Measurements from ENCODE around the gene PLTP.

Gene PLTP

DNA sequence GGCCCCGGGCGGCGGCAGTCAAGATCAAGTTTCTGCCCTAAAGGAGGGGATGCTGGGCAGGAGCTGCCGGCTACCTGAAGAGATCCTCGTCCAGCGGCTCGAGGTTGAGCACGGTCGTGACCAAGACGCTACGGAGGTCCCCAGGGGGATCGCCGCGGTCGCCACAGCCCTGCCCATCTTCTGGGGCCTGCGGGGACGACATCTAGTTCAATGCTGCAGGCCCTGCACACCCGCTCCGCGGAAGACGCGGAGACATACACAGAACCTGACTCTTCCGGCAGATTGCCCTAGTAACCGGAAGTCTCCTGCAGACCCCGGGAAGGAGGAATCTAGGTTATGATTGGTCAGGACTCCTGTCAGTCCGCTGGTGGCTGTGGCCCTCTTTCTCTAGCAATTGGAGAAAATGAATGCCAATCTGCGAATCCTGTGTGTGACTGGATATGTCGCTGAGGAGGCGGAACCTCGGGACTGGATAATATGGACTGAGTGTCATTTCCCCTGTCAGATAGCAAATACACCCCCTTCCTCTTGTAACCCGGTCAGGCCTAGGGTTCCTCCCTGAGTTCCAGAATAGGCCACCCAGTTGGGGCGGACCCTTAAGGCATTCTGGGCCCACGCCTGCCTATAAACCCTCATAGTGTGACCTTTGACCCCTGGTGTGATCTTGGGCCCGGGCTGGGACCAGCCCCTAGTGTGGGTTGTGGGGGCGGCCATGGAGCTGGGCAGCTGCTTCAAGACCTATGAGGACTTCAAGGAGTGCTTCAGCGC is 54.7 kb downstream of the PLTP start, which contains the start of the genes ACOT8 and ZSWIM3 (continued):
- TF ChIP-seq, protein P1, sequence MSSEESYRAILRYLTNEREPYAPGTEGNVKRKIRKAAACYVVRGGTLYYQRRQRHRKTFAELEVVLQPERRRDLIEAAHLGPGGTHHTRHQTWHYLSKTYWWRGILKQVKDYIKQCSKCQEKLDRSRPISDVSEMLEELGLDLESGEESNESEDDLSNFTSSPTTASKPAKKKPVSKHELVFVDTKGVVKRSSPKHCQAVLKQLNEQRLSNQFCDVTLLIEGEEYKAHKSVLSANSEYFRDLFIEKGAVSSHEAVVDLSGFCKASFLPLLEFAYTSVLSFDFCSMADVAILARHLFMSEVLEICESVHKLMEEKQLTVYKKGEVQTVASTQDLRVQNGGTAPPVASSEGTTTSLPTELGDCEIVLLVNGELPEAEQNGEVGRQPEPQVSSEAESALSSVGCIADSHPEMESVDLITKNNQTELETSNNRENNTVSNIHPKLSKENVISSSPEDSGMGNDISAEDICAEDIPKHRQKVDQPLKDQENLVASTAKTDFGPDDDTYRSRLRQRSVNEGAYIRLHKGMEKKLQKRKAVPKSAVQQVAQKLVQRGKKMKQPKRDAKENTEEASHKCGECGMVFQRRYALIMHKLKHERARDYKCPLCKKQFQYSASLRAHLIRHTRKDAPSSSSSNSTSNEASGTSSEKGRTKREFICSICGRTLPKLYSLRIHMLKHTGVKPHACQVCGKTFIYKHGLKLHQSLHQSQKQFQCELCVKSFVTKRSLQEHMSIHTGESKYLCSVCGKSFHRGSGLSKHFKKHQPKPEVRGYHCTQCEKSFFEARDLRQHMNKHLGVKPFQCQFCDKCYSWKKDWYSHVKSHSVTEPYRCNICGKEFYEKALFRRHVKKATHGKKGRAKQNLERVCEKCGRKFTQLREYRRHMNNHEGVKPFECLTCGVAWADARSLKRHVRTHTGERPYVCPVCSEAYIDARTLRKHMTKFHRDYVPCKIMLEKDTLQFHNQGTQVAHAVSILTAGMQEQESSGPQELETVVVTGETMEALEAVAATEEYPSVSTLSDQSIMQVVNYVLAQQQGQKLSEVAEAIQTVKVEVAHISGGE (tag by site-specific recombination; conservative IDR thresholded peaks at IDR 0.05; ENCODE audit: low read depth): peak; percentile 94
- TF ChIP-seq ZSCAN23 (tag by site-specific recombination; IDR thresholded peaks at IDR 0.05): 0 out of 2 replicates have a peak, but pooled peaks have one; percentile 26
- TF ChIP-seq GFI1B (tag by site-specific recombination; IDR thresholded peaks at IDR 0.05): no peak
- TF ChIP-seq ZNF433 (tag by site-specific recombination; IDR thresholded peaks at IDR 0.05; ENCODE audit: low read depth): no peak
- TF ChIP-seq ZNF785 (tag by site-specific recombination; IDR thresholded peaks at IDR 0.05): no peak
- TF ChIP-seq ZNF596 (tag by site-specific recombination; IDR thresholded peaks at IDR 0.05): no peak
- no peak for TF ChIP-seq ZNF701 (tag by site-specific recombination; IDR thresholded peaks at IDR 0.05)
- TF ChIP-seq ZNF560 (tag by site-specific recombination; IDR thresholded peaks at IDR 0.05; ENCODE audit: borderline replicate concordance): no peak
- peak; percentile 17 for TF ChIP-seq ZNF76 (tag by site-specific recombination; IDR thresholded peaks at IDR 0.05; ENCODE audit: borderline replicate concordance, low read depth)
- peak; percentile 76 for TF ChIP-seq EGR2 (tag by site-specific recombination; IDR thresholded peaks at IDR 0.05; ENCODE audit: low read depth)
- 0 out of 2 replicates have a peak, but pooled peaks have one; percentile 38 for TF ChIP-seq YY2 (tag by site-specific recombination; IDR thresholded peaks at IDR 0.05)
- no peak for TF ChIP-seq ZNF174 (tag by site-specific recombination; IDR thresholded peaks at IDR 0.05)
- no peak for TF ChIP-seq IKZF3 (tag by site-specific recombination; IDR thresholded peaks at IDR 0.05)
- peak; percentile 75 for TF ChIP-seq ZFP69B (tag by site-specific recombination; IDR thresholded peaks at IDR 0.05)
- peak; percentile 82 for TF ChIP-seq ZXDB (tag by site-specific recombination; IDR thresholded peaks at IDR 0.05)
- TF ChIP-seq, protein P2, sequence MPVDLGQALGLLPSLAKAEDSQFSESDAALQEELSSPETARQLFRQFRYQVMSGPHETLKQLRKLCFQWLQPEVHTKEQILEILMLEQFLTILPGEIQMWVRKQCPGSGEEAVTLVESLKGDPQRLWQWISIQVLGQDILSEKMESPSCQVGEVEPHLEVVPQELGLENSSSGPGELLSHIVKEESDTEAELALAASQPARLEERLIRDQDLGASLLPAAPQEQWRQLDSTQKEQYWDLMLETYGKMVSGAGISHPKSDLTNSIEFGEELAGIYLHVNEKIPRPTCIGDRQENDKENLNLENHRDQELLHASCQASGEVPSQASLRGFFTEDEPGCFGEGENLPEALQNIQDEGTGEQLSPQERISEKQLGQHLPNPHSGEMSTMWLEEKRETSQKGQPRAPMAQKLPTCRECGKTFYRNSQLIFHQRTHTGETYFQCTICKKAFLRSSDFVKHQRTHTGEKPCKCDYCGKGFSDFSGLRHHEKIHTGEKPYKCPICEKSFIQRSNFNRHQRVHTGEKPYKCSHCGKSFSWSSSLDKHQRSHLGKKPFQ (tag by site-specific recombination; IDR thresholded peaks at IDR 0.05): peak; percentile 89
- TF ChIP-seq ZNF114 (tag by site-specific recombination; IDR thresholded peaks at IDR 0.05): no peak
- TF ChIP-seq OVOL3 (tag by site-specific recombination; IDR thresholded peaks at IDR 0.05): peak; percentile 37; the same call in 1 of the 2 replicates
- TF ChIP-seq, protein P3, sequence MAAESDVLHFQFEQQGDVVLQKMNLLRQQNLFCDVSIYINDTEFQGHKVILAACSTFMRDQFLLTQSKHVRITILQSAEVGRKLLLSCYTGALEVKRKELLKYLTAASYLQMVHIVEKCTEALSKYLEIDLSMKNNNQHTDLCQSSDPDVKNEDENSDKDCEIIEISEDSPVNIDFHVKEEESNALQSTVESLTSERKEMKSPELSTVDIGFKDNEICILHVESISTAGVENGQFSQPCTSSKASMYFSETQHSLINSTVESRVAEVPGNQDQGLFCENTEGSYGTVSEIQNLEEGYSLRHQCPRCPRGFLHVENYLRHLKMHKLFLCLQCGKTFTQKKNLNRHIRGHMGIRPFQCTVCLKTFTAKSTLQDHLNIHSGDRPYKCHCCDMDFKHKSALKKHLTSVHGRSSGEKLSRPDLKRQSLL (tag by site-specific recombination; IDR thresholded peaks at IDR 0.05): no peak
- peak; percentile 47 for TF ChIP-seq ZBTB8A (tag by site-specific recombination; IDR thresholded peaks at IDR 0.05)
- no peak for TF ChIP-seq ZNF16 (tag by site-specific recombination; IDR thresholded peaks at IDR 0.05; ENCODE audit: low read depth)
- TF ChIP-seq MEIS1 (CRISPR knock-in tag; IDR thresholded peaks at IDR 0.05; ENCODE audit: borderline replicate concordance): no peak
- TF ChIP-seq ZNF530 (tag by site-specific recombination; IDR thresholded peaks at IDR 0.05; ENCODE audit: low read depth): no peak
- TF ChIP-seq ZNF830 (tag by site-specific recombination; IDR thresholded peaks at IDR 0.05; ENCODE audit: low read depth): no peak
- TF ChIP-seq ZNF510 (tag by site-specific recombination; IDR thresholded peaks at IDR 0.05; ENCODE audit: insufficient replicate concordance): no peak
- TF ChIP-seq, protein P4, sequence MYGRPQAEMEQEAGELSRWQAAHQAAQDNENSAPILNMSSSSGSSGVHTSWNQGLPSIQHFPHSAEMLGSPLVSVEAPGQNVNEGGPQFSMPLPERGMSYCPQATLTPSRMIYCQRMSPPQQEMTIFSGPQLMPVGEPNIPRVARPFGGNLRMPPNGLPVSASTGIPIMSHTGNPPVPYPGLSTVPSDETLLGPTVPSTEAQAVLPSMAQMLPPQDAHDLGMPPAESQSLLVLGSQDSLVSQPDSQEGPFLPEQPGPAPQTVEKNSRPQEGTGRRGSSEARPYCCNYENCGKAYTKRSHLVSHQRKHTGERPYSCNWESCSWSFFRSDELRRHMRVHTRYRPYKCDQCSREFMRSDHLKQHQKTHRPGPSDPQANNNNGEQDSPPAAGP (tag by site-specific recombination; IDR thresholded peaks at IDR 0.05): peak; percentile 36; the same call in 1 of the 2 replicates
- peak; percentile 9; the same call in 1 of the 2 replicates for TF ChIP-seq SP7 (tag by site-specific recombination; IDR thresholded peaks at IDR 0.05)
- TF ChIP-seq FEZF1 (tag by site-specific recombination; IDR thresholded peaks at IDR 0.05): no peak
- TF ChIP-seq ZNF138 (tag by site-specific recombination; IDR thresholded peaks at IDR 0.05; ENCODE audit: borderline replicate concordance): no peak
- no peak for TF ChIP-seq ZNF292 (tag by site-specific recombination; IDR thresholded peaks at IDR 0.05; ENCODE audit: borderline replicate concordance, low read depth)
